Tibial nerve (tissue), 4 donors: Measurements from ENCODE around the gene ZNF366.

Experiments
- EP300 ChIP-seq, 2 donors: sonication (generic); formaldehyde crosslinking; IDR thresholded peaks; one replicate each; pipeline ENCODE4 v1.6.1; 2017; ENCODE audit warnings: antibody characterized with exemption in 2 of 2, mild to moderate bottlenecking in 1 of 2
- POLR2A ChIP-seq, 2 donors: fragments of 450-650 bp; IDR thresholded peaks; one replicate each; pipeline ENCODE4 v1.6.1; 2017; ENCODE audit warnings: antibody characterized with exemption in 2 of 2, mild to moderate bottlenecking in 2 of 2, moderate library complexity in 2 of 2
- TF ChIP-seq, protein P1 (sequence below), 5 experiments: fragments of 200-600 bp in 3 of 5; fragments of 450-650 bp in 2 of 5; sonication (generic) in 3 of 5; IDR thresholded peaks; one replicate each; pipeline ENCODE4 v1.5.1; 2016 to 2019; ENCODE audit warnings: antibody characterized with exemption in 5 of 5, mild to moderate bottlenecking in 3 of 5, moderate library complexity in 2 of 5

DNA sequence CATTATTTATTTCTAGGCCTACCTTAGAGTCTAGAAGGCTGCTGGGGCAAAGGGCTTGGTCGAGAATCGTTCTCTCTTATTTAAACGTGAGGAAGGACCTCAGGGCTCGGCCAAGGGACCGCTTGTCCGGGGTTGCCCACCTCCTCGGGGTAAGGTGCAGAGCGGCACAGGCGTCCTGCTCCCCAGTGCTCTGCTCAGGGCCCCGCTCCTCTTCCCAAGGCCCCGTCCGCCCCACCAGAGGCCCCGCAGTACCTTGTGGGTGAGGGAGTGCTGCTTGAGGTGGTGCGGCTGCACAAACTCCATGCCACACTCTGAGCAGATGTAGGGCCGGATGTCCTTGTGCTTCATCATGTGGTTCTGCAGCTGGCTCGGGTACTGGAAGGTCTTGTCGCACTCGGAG lies 47.3 kb downstream of the ZNF366 start:
- TF ChIP-seq EP300 (IDR thresholded peaks at IDR 0.05) (no peak), POLR2A (IDR thresholded peaks at IDR 0.05) (no peak)
- TF ChIP-seq, protein P1, sequence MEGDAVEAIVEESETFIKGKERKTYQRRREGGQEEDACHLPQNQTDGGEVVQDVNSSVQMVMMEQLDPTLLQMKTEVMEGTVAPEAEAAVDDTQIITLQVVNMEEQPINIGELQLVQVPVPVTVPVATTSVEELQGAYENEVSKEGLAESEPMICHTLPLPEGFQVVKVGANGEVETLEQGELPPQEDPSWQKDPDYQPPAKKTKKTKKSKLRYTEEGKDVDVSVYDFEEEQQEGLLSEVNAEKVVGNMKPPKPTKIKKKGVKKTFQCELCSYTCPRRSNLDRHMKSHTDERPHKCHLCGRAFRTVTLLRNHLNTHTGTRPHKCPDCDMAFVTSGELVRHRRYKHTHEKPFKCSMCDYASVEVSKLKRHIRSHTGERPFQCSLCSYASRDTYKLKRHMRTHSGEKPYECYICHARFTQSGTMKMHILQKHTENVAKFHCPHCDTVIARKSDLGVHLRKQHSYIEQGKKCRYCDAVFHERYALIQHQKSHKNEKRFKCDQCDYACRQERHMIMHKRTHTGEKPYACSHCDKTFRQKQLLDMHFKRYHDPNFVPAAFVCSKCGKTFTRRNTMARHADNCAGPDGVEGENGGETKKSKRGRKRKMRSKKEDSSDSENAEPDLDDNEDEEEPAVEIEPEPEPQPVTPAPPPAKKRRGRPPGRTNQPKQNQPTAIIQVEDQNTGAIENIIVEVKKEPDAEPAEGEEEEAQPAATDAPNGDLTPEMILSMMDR (IDR thresholded peaks at IDR 0.05): no peak
